Amygdala (tissue), 56 donors: ENCODE measurements around the gene ANKRD44.
"Not testable (repeated sequence)": the region's sequence is repeated elsewhere in the genome, so short reads cannot be mapped to it uniquely, and the experiment has no call there.

Source experiments
- DNase-seq, 56 donors: peaks; one replicate each; lab custom pipeline; 2025; lab: John Stamatoyannopoulos, UW

ANKRD44 gene

GRCh38 chr2:197242719-197243118, 67.9 kb downstream of the ANKRD44 start:
- no peak for DNase-seq

- no peak for DNase-seq
Measured at GRCh38 chr2:197241596-197241995, 69.0 kb downstream of the ANKRD44 start.

GRCh38 chr2:197241153-197241552, 69.4 kb downstream of the ANKRD44 start:
- DNase-seq: no peak

- no peak for DNase-seq
Measured at GRCh38 chr2:197240421-197241041, 70.0 kb downstream of the ANKRD44 start.

- DNase-seq: not testable (repeated sequence)
Measured at GRCh38 chr2:197240018-197240417, 70.6 kb downstream of the ANKRD44 start.

GRCh38 chr2:197239434-197239833, 71.1 kb downstream of the ANKRD44 start:
- no peak for DNase-seq

GRCh38 chr2:197238043-197238365, 72.6 kb downstream of the ANKRD44 start:
- DNase-seq: no peak

GRCh38 chr2:197237291-197238042, 73.1 kb downstream of the ANKRD44 start:
- DNase-seq: no peak

GRCh38 chr2:197236816-197237215, 73.8 kb downstream of the ANKRD44 start:
- peak in 14 of 56 donors; percentile 7 to 36 (median 18) for DNase-seq

GRCh38 chr2:197236159-197236558, 74.4 kb downstream of the ANKRD44 start:
- no peak for DNase-seq

- DNase-seq: no peak
Measured at GRCh38 chr2:197235711-197236110, 74.9 kb downstream of the ANKRD44 start.

- DNase-seq: no peak
Measured at GRCh38 chr2:197234671-197235191, 75.8 kb downstream of the ANKRD44 start.

GRCh38 chr2:197233473-197233872, 77.1 kb downstream of the ANKRD44 start:
- no peak for DNase-seq

- DNase-seq: no peak
Measured at GRCh38 chr2:197232010-197232409, 78.6 kb downstream of the ANKRD44 start.

- no peak for DNase-seq
Measured at GRCh38 chr2:197229509-197230443, 80.8 kb downstream of the ANKRD44 start.

GRCh38 chr2:197223451-197223850, 87.1 kb downstream of the ANKRD44 start:
- DNase-seq: no peak

- no peak for DNase-seq
Measured at GRCh38 chr2:197219636-197220035, 90.9 kb downstream of the ANKRD44 start.

GRCh38 chr2:197217541-197217940, 93.0 kb downstream of the ANKRD44 start:
- DNase-seq: no peak

- no peak for DNase-seq
Measured at GRCh38 chr2:197216361-197216979, 94.1 kb downstream of the ANKRD44 start.

GRCh38 chr2:197215748-197216360, 94.7 kb downstream of the ANKRD44 start:
- no peak for DNase-seq
